ENCODE measurements around the gene KIAA1671.

KIAA1671 gene

GRCh38 chr22:25021976-25022711 lies 69.6 kb downstream of the KIAA1671 start:
- DNase-seq (ENCODE audit: low read depth) = no peak
- no peak overlapping the region for H3K4me3 ChIP-seq (ENCODE audit: low read length)
- TF ChIP-seq CTCF (conservative IDR thresholded peaks at IDR 0.05; ENCODE audit: low read length) = no peak

- DNase-seq (ENCODE audit: low read depth) = peak; percentile 18
- no peak for TF ChIP-seq CTCF (conservative IDR thresholded peaks at IDR 0.05; ENCODE audit: low read length)
- H3K4me3 ChIP-seq (ENCODE audit: low read length) = no peak overlapping the region
These were observed 71.4 kb downstream of the KIAA1671 start for GRCh38 chr22:25023879-25024278.

GRCh38 chr22:25024895-25025294 lies 72.4 kb downstream of the KIAA1671 start:
- no peak for TF ChIP-seq CTCF (conservative IDR thresholded peaks at IDR 0.05; ENCODE audit: low read length)
- DNase-seq (ENCODE audit: low read depth) = no peak
- no peak overlapping the region for H3K4me3 ChIP-seq (ENCODE audit: low read length)

- no peak overlapping the region for H3K4me3 ChIP-seq (ENCODE audit: low read length)
- TF ChIP-seq CTCF (conservative IDR thresholded peaks at IDR 0.05; ENCODE audit: low read length) = no peak
- DNase-seq (ENCODE audit: low read depth) = peak; percentile 7
These were observed 73.2 kb downstream of the KIAA1671 start for GRCh38 chr22:25025491-25026400.

GRCh38 chr22:25027043-25027906 lies 74.8 kb downstream of the KIAA1671 start:
- DNase-seq (ENCODE audit: low read depth) = no peak
- no peak overlapping the region for H3K4me3 ChIP-seq (ENCODE audit: low read length)
- TF ChIP-seq CTCF (conservative IDR thresholded peaks at IDR 0.05; ENCODE audit: low read length) = no peak

GRCh38 chr22:25027959-25028840 lies 75.7 kb downstream of the KIAA1671 start:
- DNase-seq (ENCODE audit: low read depth) = no peak
- TF ChIP-seq CTCF (conservative IDR thresholded peaks at IDR 0.05; ENCODE audit: low read length) = peak; percentile 27
- no peak overlapping the region for H3K4me3 ChIP-seq (ENCODE audit: low read length)
